ENCODE measurements around the gene KIF23.

Gene KIF23

DNA sequence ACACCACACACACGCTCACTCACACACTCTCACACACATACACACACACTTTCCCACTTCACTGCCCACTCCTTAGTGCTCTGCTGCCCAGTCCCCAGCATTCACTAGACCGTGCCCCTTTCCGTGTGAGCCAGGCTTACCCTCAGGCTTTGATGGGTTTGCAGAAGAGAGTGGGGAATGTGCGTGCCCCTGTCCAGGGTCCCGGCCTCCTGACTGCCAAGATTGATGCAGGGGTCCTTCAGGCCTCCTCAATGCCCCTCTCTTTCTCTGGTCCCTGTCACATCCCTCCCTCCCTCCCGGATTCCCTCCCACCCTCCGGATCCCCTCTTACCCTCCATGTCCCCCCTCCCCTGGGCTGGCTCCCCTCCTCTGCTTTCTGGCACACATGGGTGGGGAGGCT is 27.9 kb upstream of the KIF23 start:
- TF ChIP-seq, protein P1, sequence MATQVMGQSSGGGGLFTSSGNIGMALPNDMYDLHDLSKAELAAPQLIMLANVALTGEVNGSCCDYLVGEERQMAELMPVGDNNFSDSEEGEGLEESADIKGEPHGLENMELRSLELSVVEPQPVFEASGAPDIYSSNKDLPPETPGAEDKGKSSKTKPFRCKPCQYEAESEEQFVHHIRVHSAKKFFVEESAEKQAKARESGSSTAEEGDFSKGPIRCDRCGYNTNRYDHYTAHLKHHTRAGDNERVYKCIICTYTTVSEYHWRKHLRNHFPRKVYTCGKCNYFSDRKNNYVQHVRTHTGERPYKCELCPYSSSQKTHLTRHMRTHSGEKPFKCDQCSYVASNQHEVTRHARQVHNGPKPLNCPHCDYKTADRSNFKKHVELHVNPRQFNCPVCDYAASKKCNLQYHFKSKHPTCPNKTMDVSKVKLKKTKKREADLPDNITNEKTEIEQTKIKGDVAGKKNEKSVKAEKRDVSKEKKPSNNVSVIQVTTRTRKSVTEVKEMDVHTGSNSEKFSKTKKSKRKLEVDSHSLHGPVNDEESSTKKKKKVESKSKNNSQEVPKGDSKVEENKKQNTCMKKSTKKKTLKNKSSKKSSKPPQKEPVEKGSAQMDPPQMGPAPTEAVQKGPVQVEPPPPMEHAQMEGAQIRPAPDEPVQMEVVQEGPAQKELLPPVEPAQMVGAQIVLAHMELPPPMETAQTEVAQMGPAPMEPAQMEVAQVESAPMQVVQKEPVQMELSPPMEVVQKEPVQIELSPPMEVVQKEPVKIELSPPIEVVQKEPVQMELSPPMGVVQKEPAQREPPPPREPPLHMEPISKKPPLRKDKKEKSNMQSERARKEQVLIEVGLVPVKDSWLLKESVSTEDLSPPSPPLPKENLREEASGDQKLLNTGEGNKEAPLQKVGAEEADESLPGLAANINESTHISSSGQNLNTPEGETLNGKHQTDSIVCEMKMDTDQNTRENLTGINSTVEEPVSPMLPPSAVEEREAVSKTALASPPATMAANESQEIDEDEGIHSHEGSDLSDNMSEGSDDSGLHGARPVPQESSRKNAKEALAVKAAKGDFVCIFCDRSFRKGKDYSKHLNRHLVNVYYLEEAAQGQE (IDR thresholded peaks at IDR 0.05; ENCODE audit: low read depth): peak; percentile 35; the same call in 1 of the 2 replicates
- TF ChIP-seq EGR1 (IDR thresholded peaks at IDR 0.05): no peak
- TF ChIP-seq ZBTB7A (IDR thresholded peaks at IDR 0.05; ENCODE audit: low read depth): no peak

- TF ChIP-seq, protein P1 (IDR thresholded peaks at IDR 0.05; ENCODE audit: low read depth): no peak
- TF ChIP-seq TEAD4 (IDR thresholded peaks at IDR 0.05) (no peak), TAF1 (IDR thresholded peaks at IDR 0.05; ENCODE audit: low read depth) (no peak), EGR1 (IDR thresholded peaks at IDR 0.05) (no peak), USF1 (IDR thresholded peaks at IDR 0.05) (no peak), FOXM1 (IDR thresholded peaks at IDR 0.05; ENCODE audit: borderline replicate concordance, low read depth) (no peak), CREB1 (IDR thresholded peaks at IDR 0.05; ENCODE audit: low read depth) (no peak), YY1 (IDR thresholded peaks at IDR 0.05; ENCODE audit: low read depth) (no peak), CEBPB (IDR thresholded peaks at IDR 0.05) (no peak), MAX (IDR thresholded peaks at IDR 0.05) (no peak), RAD21 (IDR thresholded peaks at IDR 0.05; ENCODE audit: low read depth) (no peak), TCF12 (IDR thresholded peaks at IDR 0.05; ENCODE audit: low read depth) (no peak)
Measured at GRCh38 chr15:69388260-69388705, 25.9 kb upstream of the KIF23 start.

DNA sequence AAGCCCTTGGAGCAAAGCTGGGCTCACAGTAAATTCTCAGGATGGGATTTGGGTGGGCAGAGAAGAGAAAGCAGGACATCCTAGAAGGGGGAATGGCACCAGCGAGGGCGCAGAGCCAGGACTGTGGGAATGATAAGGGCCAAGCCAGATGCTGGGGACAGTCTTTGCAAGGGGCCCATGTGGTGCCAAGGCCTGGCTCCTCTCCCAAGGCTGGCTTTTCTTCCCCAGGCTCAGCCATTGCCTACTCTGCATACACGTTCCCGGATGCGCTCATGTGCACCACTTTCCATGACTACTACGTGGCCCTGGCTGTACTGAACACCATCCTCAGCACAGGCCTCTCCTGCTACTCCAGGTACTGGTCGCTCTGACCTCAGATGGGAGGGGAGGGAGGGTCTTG is 24.7 kb upstream of the KIF23 start:
- TF ChIP-seq USF1 (IDR thresholded peaks at IDR 0.05) (no peak), EP300 (IDR thresholded peaks at IDR 0.05; ENCODE audit: borderline replicate concordance) (no peak), FOXM1 (IDR thresholded peaks at IDR 0.05; ENCODE audit: borderline replicate concordance, low read depth) (no peak), EGR1 (IDR thresholded peaks at IDR 0.05) (no peak), TAF1 (IDR thresholded peaks at IDR 0.05; ENCODE audit: low read depth) (no peak)
- TF ChIP-seq, protein P1 (IDR thresholded peaks at IDR 0.05; ENCODE audit: low read depth): no peak

DNA sequence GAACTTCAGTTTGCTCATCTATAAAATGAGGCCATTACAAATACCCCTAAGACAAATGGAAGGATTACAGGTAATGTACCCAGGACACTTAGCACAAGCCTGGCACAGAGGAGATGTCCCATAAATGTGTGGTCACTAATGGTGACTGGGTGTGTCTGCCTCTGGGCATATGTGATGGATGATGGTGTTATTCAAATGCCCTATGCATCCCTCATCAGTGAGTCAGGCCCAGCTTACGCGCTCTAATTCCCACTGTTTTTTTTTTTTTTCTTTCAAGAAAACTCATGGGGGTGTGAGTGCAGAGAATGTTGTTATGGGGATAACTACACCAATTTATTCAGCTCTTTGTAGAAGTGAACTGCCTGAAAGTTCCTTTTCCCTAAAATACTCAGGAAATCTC is 23.6 kb upstream of the KIF23 start:
- TF ChIP-seq EGR1 (IDR thresholded peaks at IDR 0.05): no peak
- no peak for TF ChIP-seq CREB1 (IDR thresholded peaks at IDR 0.05; ENCODE audit: low read depth)
- TF ChIP-seq EP300 (IDR thresholded peaks at IDR 0.05; ENCODE audit: borderline replicate concordance): no peak
- TF ChIP-seq USF1 (IDR thresholded peaks at IDR 0.05): no peak
- no peak for TF ChIP-seq TAF1 (IDR thresholded peaks at IDR 0.05; ENCODE audit: low read depth)

DNA sequence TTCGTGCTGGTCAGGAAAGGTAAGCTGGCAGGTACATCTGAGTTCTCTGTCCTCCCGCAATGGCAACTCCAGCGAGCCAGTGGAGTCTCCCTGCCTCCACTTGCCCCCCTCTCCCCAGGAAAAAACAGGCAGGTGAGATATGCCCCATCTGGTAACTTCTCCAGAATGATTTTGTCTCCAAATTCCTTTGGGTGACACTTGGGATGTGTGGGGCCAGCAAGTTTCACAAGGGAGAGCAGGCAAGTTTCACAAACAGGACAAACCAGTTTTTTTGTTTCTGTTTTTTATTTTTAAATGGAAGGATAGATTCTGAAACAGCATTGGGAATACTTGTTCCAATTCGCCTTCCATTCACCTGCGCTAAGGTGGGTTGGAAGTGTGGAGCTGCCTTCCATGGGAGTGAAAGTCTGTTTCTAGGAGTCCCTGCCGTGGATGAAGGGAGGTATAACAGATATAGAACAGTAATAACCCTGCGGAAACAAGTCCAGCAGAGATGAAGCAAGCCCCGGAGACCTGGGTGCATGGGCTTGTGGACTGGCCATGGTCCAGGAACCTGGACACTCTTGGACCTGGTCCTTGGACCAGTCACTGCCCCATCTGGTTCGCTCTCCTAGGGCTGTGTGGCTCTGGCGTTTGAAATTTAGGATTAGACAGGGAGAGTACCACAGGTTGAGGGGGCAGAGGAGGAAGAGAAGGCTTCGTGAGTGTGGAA is 22.9 kb upstream of the KIF23 start:
- TF ChIP-seq RAD21 (IDR thresholded peaks at IDR 0.05; ENCODE audit: low read depth): no peak
- no peak for TF ChIP-seq FOXM1 (IDR thresholded peaks at IDR 0.05; ENCODE audit: borderline replicate concordance, low read depth)
- no peak for TF ChIP-seq ZBTB7A (IDR thresholded peaks at IDR 0.05; ENCODE audit: low read depth)
- TF ChIP-seq MAX (IDR thresholded peaks at IDR 0.05): no peak
- TF ChIP-seq TEAD4 (IDR thresholded peaks at IDR 0.05): no peak
- TF ChIP-seq, protein P1 (IDR thresholded peaks at IDR 0.05; ENCODE audit: low read depth): no peak
- TF ChIP-seq CREB1 (IDR thresholded peaks at IDR 0.05; ENCODE audit: low read depth): no peak
- TF ChIP-seq EGR1 (IDR thresholded peaks at IDR 0.05): no peak
- TF ChIP-seq CEBPB (IDR thresholded peaks at IDR 0.05): no peak
- no peak for TF ChIP-seq EP300 (IDR thresholded peaks at IDR 0.05; ENCODE audit: borderline replicate concordance)
- no peak for TF ChIP-seq TAF1 (IDR thresholded peaks at IDR 0.05; ENCODE audit: low read depth)
- no peak for TF ChIP-seq TCF12 (IDR thresholded peaks at IDR 0.05; ENCODE audit: low read depth)
- TF ChIP-seq NFIC (IDR thresholded peaks at IDR 0.05): no peak
- TF ChIP-seq USF1 (IDR thresholded peaks at IDR 0.05): no peak
- TF ChIP-seq YY1 (IDR thresholded peaks at IDR 0.05; ENCODE audit: low read depth): no peak

Data from Ishikawa (cell line).